Measurements from ENCODE around the gene SEPTIN5. TPM values are rescaled to one million over a fixed set of nuclear protein-coding genes. Genes with fewer than 3 reads are reported as not detected.

Gene SEPTIN5
- total and polyA plus RNA-seq, 12 donors: 3.7 to 73.4 (median 14.9) TPM

DNA sequence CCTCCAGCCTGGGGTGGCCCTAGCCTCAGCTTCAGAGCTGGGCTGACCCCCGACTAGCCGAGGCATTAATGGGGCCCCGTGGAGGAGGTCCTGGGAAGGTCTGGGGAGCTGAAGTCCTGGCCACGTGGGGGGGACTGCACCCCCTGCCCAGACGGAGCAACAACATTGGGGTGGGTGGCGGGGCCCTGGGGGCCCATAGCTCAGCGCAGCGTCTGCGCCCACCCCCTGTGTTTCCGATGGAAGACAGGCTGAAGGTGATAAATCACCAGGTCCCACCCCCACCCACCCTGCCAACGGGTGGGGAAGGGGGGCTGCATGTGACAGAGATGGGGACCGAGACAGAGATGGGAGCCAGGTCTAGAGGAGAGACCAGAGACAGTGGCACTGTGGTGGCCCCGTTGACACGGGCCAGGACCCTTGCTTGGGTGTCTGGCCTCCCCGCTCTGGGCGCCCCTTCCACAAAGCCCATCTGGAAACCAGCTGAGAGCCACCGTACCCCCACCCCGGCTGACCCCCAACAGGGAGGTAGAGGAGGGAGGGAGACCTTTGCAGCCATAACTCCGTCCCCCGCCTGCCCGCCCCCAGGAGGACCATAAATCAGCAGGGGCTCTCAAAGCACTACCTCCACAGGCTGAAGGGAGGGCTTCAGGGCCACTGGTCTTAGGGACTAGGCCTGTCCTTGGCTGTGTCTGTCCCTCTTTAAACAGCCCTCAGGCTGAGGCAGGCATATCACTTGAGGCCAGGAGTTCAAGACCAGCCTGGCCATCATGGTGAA is 17.2 kb downstream of the SEPTIN5 start:
- no peaks in the 10 kb centered on the region for H3K36me3 ChIP-seq (replicated peaks in 1 of 2)
- 42 to 64% (median 61%) methylated on average over 8 to 21 of the region's 21 CpGs for WGBS, 4 donors
- H3K4me1 ChIP-seq (replicated peaks in 1 of 2): peaks cover 3 to 5% of the 10 kb centered on the region in 2 donors
- no peak overlapping the region for H3K27ac ChIP-seq
- TF ChIP-seq, protein P1, sequence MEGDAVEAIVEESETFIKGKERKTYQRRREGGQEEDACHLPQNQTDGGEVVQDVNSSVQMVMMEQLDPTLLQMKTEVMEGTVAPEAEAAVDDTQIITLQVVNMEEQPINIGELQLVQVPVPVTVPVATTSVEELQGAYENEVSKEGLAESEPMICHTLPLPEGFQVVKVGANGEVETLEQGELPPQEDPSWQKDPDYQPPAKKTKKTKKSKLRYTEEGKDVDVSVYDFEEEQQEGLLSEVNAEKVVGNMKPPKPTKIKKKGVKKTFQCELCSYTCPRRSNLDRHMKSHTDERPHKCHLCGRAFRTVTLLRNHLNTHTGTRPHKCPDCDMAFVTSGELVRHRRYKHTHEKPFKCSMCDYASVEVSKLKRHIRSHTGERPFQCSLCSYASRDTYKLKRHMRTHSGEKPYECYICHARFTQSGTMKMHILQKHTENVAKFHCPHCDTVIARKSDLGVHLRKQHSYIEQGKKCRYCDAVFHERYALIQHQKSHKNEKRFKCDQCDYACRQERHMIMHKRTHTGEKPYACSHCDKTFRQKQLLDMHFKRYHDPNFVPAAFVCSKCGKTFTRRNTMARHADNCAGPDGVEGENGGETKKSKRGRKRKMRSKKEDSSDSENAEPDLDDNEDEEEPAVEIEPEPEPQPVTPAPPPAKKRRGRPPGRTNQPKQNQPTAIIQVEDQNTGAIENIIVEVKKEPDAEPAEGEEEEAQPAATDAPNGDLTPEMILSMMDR (IDR thresholded peaks at IDR 0.05): no peak
- TF ChIP-seq POLR2A (IDR thresholded peaks at IDR 0.05): no peak
- DNase-seq: no peak
- intact Hi-C loops (cut with DNase I): loop anchor here (2.0 to 5.0 kb wide), 2 partner anchors 179 to 181 kb away; no protein-coding TSS in a partner anchor
- H3K27me3 ChIP-seq: no peaks in the 10 kb centered on the region
- H3K9me3 ChIP-seq (replicated peaks in 1 of 3): no peaks in the 10 kb centered on the region
- no peak overlapping the region for H3K4me3 ChIP-seq

DNA sequence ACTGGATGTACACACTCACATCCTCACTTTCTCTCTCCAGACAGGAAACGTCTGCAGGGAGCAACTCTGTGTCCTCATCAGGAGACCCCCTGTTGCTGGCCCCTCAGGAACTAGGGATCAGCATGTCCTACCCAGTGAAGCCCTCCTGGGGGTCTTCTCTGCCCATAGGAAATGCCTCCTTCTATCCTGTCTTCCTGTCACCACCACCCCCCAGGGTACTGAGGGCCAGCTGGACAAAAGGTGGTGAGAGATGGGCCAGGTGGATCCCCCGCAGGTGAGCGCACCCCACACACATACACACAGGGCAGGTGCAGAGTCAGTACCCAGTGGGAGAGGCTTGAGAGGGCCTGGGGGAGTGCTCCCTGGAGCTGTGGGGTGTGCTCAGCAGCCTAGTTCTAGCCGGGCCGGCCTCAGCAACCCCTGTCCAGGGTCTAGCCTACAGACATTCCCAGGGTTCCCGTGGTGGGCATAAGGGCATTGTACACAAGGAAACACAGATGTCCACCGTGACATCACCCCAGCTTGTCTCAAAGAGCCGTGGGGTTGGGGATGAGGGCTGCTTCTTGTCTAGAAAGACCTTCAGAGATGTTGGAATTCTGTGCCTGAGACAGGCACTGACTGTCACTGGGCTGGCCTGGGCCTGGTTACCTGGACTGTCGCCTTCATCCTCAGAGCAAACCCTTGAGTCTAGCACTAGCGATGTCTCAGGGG is 18.3 kb downstream of the SEPTIN5 start:
- Histone ChIP-seq H3K4me1 (replicated peaks in 1 of 2) (peaks cover 3 to 5% of the 10 kb centered on the region in 2 donors), H3K4me3 (no peak overlapping the region), H3K27me3 (no peaks in the 10 kb centered on the region), H3K9me3 (replicated peaks in 1 of 3) (no peaks in the 10 kb centered on the region), H3K36me3 (replicated peaks in 1 of 2) (no peaks in the 10 kb centered on the region), H3K27ac (no peak overlapping the region)
- WGBS, 4 donors: 38 to 100% (median 91%) methylated on average over 1 to 10 of the region's 10 CpGs
- DNase-seq: no peak
- TF ChIP-seq POLR2A (IDR thresholded peaks at IDR 0.05): no peak
- TF ChIP-seq, protein P1 (IDR thresholded peaks at IDR 0.05): no peak
- intact Hi-C loops (cut with DNase I): loop anchor here (2.0 to 5.0 kb wide), 2 partner anchors 178 to 180 kb away; no protein-coding TSS in a partner anchor

DNA sequence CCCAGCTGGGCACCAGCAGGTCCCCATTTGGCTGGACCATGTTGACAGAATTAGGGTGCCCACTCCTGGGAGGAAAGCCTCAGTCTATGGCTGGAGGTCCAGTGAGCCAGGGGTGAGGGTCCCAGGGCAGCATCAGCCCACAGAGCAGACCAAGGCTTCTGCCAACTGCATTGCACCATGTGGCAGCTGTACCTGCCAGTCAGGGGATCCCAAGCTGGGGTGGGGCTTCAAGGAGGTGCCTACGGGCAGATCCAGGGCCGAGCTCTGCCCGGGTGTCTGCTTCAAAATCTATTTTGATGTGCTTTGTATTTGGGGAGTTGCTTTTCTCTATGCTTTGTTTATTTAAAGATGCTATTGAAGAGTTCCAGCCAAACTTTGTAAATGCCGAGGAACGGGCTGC is 19.5 kb downstream of the SEPTIN5 start:
- intact Hi-C loops (cut with DNase I): loop anchor here (2.0 to 5.0 kb wide), 2 partner anchors 177 to 179 kb away; no protein-coding TSS in a partner anchor
- no peaks in the 10 kb centered on the region for H3K36me3 ChIP-seq (replicated peaks in 1 of 2)
- DNase-seq: no peak
- no peaks in the 10 kb centered on the region for H3K9me3 ChIP-seq (replicated peaks in 1 of 3)
- no peaks in the 10 kb centered on the region for H3K27me3 ChIP-seq
- no peak overlapping the region for H3K27ac ChIP-seq
- no peak overlapping the region for H3K4me3 ChIP-seq
- 66 to 100% (median 77%) methylated on average over 3 to 5 of the region's 5 CpGs for WGBS, 4 donors
- TF ChIP-seq POLR2A (IDR thresholded peaks at IDR 0.05): no peak
- TF ChIP-seq, protein P1 (IDR thresholded peaks at IDR 0.05): no peak
- H3K4me1 ChIP-seq (replicated peaks in 1 of 2): peaks cover 3 to 5% of the 10 kb centered on the region in 2 donors

DNA sequence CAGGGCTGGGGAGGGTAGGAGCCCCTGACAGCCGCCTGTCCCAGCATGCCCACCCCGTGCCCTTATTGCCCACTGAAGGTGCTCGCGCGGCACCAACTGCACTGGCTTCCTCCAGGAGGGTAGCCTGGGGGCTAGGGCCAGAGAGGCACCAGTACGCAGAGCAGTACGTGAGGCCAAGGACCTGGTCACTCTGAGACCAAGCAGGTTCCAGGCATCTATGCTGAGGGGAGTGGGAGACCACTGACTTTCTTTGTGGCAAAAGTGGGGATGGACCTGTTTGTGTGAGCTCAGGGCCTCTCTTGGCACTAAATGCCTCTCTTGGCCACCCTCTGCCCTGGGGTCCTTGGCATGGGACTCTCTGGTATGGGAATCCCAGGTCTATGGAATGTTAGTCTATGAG is 19.9 kb downstream of the SEPTIN5 start:
- no peak for DNase-seq
- peaks cover 3 to 5% of the 10 kb centered on the region in 2 donors for H3K4me1 ChIP-seq (replicated peaks in 1 of 2)
- no peak overlapping the region for H3K4me3 ChIP-seq
- no peaks in the 10 kb centered on the region for H3K36me3 ChIP-seq (replicated peaks in 1 of 2)
- TF ChIP-seq, protein P1 (IDR thresholded peaks at IDR 0.05): no peak
- TF ChIP-seq POLR2A (IDR thresholded peaks at IDR 0.05): no peak
- 87 to 94% (median 92%) methylated on average over 7 of the region's 7 CpGs for WGBS, 4 donors
- intact Hi-C loops (cut with DNase I): loop anchor here in 1 of 2 donors (5.0 kb wide), 1 partner anchor 178 kb away; no protein-coding TSS in a partner anchor
- no peaks in the 10 kb centered on the region for H3K9me3 ChIP-seq (replicated peaks in 1 of 3)
- H3K27ac ChIP-seq: no peak overlapping the region
- no peaks in the 10 kb centered on the region for H3K27me3 ChIP-seq
